Body of pancreas (tissue), 4 donors: Measurements from ENCODE around the gene ZNF592. TPM values are rescaled to one million over a fixed set of nuclear protein-coding genes. Genes with fewer than 3 reads are reported as not detected.
A peak's percentile ranks its signal among the peaks of the same experiment; 100 is the strongest.

Experiments
- ATAC-seq: fragments of 150-250 bp; one replicate; pipeline ENCODE4 v1.9.1; 2016
- DNase-seq, 4 donors: peaks; one replicate each; pipeline ENCODE4 v3.0.0-alpha.2; 2019
- H3K27ac ChIP-seq, 4 donors: fragments of 200-600 bp; sonication (generic); 1 replicate in 3 of 4; 2 replicates in 1 of 4; pipeline versions ENCODE4 v1.5.1 to v1.6.1; 2016 to 2019; ENCODE audit warnings: mild to moderate bottlenecking in 1 of 4, mixed read lengths in 1 of 4, moderate library complexity in 1 of 4
- H3K27me3 ChIP-seq, 2 donors: fragments of 200-600 bp; sonication (generic); one replicate each; pipeline ENCODE4 v1.6.0; 2016; ENCODE audit warnings: mild to moderate bottlenecking in 1 of 2
- H3K36me3 ChIP-seq, 2 donors: fragments of 200-600 bp; sonication (generic); replicated peaks in 1 of 2; 2 replicates each; pipeline ENCODE4 v1.5.1; 2016; ENCODE audit warnings: low read depth in 2 of 2; ENCODE audit not compliant: insufficient read depth in 1 of 2
- H3K4me1 ChIP-seq: fragments of 200-600 bp; sonication (generic); one replicate; pipeline ENCODE4 v1.6.0; 2016
- H3K4me3 ChIP-seq, 2 donors: fragments of 200-600 bp; sonication (generic); 1 replicate in 1 of 2; 2 replicates in 1 of 2; pipeline ENCODE4 v1.5.1; 2016 to 2019
- H3K9me3 ChIP-seq, 3 donors: fragments of 200-600 bp; sonication (generic); 1 replicate in 2 of 3; 2 replicates in 1 of 3; pipeline ENCODE4 v1.5.1; 2016
- POLR2A ChIP-seq, 3 donors: fragments of 450-650 bp; IDR thresholded peaks; one replicate each; pipeline ENCODE4 v1.6.1; 2016; ENCODE audit warnings: antibody characterized with exemption in 3 of 3, mild to moderate bottlenecking in 2 of 3
- WGBS, 2 donors: methylation state at CpG; one replicate each; pipeline ENCODE4 v1.1.5; 2017; 5-methylcytosine and 5-hydroxymethylcytosine counted together
- intact Hi-C: fragments of 100-400 bp; cut with DNase I; formaldehyde crosslinking; loops from one replicate; pipeline ENCODE4 v1.15.1; 2023
- total RNA-seq, 2 donors: library from RNA; depleted of rRNA; stranded (reverse); fragments of >200 nt; gene quantifications; one replicate each; pipeline ENCODE4 v1.1.0, GENCODE V29; 2016
- TF ChIP-seq, protein P1 (sequence below), 7 experiments: fragments of 450-650 bp in 4 of 7; fragments of 200-600 bp in 3 of 7; sonication (generic) in 3 of 7; IDR thresholded peaks; one replicate each; pipeline ENCODE4 v1.5.1; 2016 to 2019; ENCODE audit warnings: antibody characterized with exemption in 7 of 7

Gene ZNF592
- total RNA-seq, 2 donors from 2014 or later, result 14.3 to 20.8 TPM

DNA sequence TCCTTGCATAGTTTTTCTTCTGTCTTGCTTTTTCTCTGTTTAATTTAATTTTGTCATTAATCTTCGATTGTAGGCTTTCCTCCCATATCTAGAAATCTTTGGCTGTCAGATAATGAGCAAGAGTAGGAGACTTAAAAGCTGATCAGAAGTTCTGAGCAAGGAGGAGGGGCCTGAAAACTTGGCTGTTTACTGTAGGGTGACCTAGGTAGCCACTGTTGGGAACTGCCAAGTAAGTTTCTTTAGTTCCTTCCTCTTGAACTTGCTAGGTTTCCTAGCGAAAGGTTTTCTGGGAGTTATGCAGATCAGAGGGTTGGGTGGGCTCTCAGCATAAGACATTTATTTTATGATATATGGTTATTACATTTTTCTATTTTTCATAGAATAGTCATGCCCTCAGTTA is 83.2 kb downstream of the ZNF592 start:
- H3K9me3 ChIP-seq, result no peaks in the 10 kb centered on the region
- H3K27me3 ChIP-seq, result no peaks in the 10 kb centered on the region
- intact Hi-C loops, result no loop called here
- DNase-seq (peak in 2 of 4 donors; percentile 35 to 37), ATAC-seq (peak; percentile 48)
- H3K27ac ChIP-seq, result no peak overlapping the region
- H3K36me3 ChIP-seq, result no peaks in the 10 kb centered on the region
- H3K4me3 ChIP-seq, result no peak overlapping the region
- no peak for TF ChIP-seq POLR2A (IDR thresholded peaks at IDR 0.05)
- TF ChIP-seq, protein P1, sequence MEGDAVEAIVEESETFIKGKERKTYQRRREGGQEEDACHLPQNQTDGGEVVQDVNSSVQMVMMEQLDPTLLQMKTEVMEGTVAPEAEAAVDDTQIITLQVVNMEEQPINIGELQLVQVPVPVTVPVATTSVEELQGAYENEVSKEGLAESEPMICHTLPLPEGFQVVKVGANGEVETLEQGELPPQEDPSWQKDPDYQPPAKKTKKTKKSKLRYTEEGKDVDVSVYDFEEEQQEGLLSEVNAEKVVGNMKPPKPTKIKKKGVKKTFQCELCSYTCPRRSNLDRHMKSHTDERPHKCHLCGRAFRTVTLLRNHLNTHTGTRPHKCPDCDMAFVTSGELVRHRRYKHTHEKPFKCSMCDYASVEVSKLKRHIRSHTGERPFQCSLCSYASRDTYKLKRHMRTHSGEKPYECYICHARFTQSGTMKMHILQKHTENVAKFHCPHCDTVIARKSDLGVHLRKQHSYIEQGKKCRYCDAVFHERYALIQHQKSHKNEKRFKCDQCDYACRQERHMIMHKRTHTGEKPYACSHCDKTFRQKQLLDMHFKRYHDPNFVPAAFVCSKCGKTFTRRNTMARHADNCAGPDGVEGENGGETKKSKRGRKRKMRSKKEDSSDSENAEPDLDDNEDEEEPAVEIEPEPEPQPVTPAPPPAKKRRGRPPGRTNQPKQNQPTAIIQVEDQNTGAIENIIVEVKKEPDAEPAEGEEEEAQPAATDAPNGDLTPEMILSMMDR (IDR thresholded peaks at IDR 0.05), result no peak
- peaks cover 24% of the 10 kb centered on the region for H3K4me1 ChIP-seq
- 39 to 47% methylated on average over 2 of the region's 2 CpGs for WGBS, 2 donors

DNA sequence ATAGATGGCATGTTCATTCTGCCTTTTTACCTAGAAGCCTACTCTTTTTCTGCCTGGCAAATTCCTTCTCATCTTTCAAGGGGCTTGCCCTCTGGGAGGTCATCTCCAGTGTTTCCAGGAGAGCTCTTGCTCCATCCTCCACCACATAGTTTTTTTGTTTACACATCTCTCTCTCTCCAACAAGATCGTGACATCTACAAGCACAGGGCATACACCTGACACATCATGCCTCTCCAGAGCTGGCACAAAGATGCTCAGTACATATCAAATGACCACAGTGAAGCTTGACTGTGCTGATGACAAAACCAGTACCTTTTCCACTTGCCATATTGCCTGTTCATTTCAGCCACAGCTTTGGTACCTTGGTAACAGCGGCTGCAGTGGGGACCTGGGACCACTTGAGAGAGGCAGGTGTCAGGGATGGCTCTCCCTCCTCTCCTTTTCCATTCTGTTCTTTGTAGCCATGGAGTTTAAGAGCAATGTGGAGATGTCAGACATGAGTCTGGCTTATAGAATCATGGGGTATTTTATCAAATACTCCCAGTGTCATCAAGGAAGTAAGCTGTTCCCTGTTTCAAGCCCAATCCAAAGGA is 84.2 kb downstream of the ZNF592 start:
- no peak for DNase-seq
- no peak for ATAC-seq
- Histone ChIP-seq H3K9me3 (no peaks in the 10 kb centered on the region), H3K4me1 (peaks cover 22% of the 10 kb centered on the region), H3K27me3 (no peaks in the 10 kb centered on the region), H3K4me3 (no peak overlapping the region), H3K27ac (no peak overlapping the region), H3K36me3 (no peaks in the 10 kb centered on the region)
- 75 to 79% methylated on average over 2 of the region's 2 CpGs for WGBS, 2 donors
- TF ChIP-seq, protein P1 (IDR thresholded peaks at IDR 0.05), result no peak
- TF ChIP-seq POLR2A (IDR thresholded peaks at IDR 0.05), result no peak
- intact Hi-C loops, result no loop called here

DNA sequence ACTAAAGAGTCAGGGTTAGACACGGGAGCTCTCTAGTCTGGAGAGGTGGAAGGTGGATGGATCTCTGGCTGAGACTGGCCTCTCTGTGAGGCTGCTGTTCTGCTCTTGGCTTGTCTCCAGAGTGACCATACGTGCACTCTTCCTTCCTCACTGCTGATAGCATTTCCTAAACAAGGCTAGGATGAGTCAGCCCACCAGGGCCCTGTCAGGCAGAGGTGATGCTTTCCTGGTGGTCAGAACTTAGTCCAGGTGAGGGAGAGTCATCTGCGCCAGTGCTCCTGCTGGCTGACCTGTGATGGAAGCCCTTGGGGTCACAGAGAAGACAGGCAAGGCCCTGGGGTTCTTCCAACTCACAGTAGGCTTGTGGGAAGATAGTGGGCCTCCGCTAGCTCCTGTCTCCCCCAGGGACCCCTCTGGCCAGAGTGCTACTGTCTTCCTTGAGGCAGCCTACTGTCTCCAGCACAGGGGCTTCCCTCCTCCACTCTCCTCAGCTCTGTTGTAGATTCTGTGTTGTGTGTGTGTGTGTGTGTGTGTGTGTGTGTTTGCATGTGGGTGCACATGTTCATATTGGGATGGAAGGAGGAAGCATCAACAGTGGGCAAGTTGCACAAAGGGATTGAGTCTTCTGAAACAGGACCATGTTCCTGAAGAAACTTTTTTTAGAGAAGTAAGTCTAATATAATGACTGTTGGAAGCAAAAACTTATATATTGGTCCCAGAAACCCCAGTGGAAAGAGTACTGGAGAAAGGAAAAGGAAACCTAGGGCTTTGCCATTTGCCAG is 85.2 kb downstream of the ZNF592 start:
- TF ChIP-seq POLR2A (IDR thresholded peaks at IDR 0.05), result no peak
- TF ChIP-seq, protein P1 (IDR thresholded peaks at IDR 0.05), result no peak
- no peaks in the 10 kb centered on the region for H3K36me3 ChIP-seq
- H3K4me1 ChIP-seq, result peaks cover 14% of the 10 kb centered on the region
- H3K9me3 ChIP-seq, result no peaks in the 10 kb centered on the region
- 24 to 62% methylated on average over 2 to 4 of the region's 4 CpGs for WGBS, 2 donors
- H3K4me3 ChIP-seq, result no peak overlapping the region
- H3K27ac ChIP-seq, result no peak overlapping the region
- no peaks in the 10 kb centered on the region for H3K27me3 ChIP-seq
- ATAC-seq, result no peak
- DNase-seq, result peak in 1 of 4 donors; percentile 17
- intact Hi-C loops, result no loop called here

DNA sequence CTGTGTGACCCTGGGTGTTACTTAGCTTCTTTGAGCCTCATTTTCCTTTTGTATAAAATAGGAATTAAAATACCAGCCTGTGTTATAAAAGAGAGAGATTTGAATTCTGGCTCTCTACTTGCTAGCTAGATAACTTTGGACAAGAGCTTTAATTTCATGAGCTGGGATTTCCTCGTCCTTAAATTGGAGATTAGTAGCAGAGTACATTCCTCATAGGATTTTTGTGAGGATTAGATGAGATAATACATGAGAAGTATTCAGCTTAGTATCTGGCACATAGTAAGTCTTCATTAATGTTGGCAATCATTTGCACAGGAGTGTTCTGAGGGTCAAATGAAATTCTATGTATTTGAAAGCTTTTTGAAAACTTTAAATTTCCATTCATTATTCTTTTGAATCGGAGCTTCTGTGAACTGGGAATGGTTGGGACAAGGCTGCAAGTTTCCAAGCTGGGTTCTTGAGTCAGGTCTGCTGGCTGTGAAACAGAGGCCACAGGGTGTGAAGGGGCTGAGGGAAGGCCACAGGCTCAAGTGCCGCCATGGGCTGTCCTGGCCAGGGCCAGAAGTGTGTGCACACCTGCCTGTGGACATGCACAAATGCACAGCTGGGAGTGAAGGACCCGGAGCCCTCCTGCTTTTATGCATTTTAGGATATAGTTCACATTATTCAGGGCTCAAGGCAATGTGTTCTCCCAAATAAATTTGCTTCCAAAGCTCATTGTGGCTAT is 86.0 kb downstream of the ZNF592 start:
- Histone ChIP-seq H3K27me3 (no peaks in the 10 kb centered on the region), H3K4me1 (peaks cover 18% of the 10 kb centered on the region), H3K36me3 (no peaks in the 10 kb centered on the region), H3K27ac (no peak overlapping the region), H3K9me3 (no peaks in the 10 kb centered on the region), H3K4me3 (no peak overlapping the region)
- TF ChIP-seq, protein P1 (IDR thresholded peaks at IDR 0.05), result no peak
- no peak for TF ChIP-seq POLR2A (IDR thresholded peaks at IDR 0.05)
- WGBS, 2 donors, result 92 to 95% methylated on average over 2 to 4 of the region's 4 CpGs
- intact Hi-C loops, result no loop called here
- no peak for DNase-seq
- no peak for ATAC-seq
